GM12872 (cell line): Measurements from ENCODE around the gene TOM1L2.

Experiments used
- CTCF ChIP-seq: IDR thresholded peaks from 3 replicates; pipeline ENCODE4 v1.5.1; 2011; ENCODE audit warnings: low read depth, mild to moderate bottlenecking, low read length, moderate library complexity; ENCODE audit not compliant: insufficient read depth

Gene TOM1L2

GRCh38 chr17:17979778-17980177 lies 7.6 kb upstream of the TOM1L2 start:
- TF ChIP-seq CTCF, result no peak

GRCh38 chr17:17978481-17979424 lies 6.6 kb upstream of the TOM1L2 start:
- no peak for TF ChIP-seq CTCF

GRCh38 chr17:17976931-17977570 lies 4.9 kb upstream of the TOM1L2 start:
- TF ChIP-seq CTCF, result no peak

- TF ChIP-seq CTCF, result no peak
These were observed 3.2 kb upstream of the TOM1L2 start for GRCh38 chr17:17975436-17975835.

GRCh38 chr17:17972952-17973254 lies 703 bp upstream of the TOM1L2 start:
- no peak for TF ChIP-seq CTCF

- TF ChIP-seq CTCF, result no peak
These were observed 622 bp downstream of the TOM1L2 start for GRCh38 chr17:17971431-17972125.

- no peak for TF ChIP-seq CTCF
These were observed 1.3 kb downstream of the TOM1L2 start for GRCh38 chr17:17970699-17971430.
